Erythroblast (primary cell): Measurements from ENCODE around the gene SDF4.

Source experiments
- GATA1 ChIP-seq: IDR thresholded peaks from 2 replicates; pipeline ENCODE4 v1.6.1; 2011; ENCODE audit warnings: low read depth, mild to moderate bottlenecking, control low read depth, low read length, moderate library complexity
- POLR2A ChIP-seq: IDR thresholded peaks from 2 replicates; pipeline ENCODE4 v1.6.1; 2011; ENCODE audit warnings: mild to moderate bottlenecking, low read length

DNA sequence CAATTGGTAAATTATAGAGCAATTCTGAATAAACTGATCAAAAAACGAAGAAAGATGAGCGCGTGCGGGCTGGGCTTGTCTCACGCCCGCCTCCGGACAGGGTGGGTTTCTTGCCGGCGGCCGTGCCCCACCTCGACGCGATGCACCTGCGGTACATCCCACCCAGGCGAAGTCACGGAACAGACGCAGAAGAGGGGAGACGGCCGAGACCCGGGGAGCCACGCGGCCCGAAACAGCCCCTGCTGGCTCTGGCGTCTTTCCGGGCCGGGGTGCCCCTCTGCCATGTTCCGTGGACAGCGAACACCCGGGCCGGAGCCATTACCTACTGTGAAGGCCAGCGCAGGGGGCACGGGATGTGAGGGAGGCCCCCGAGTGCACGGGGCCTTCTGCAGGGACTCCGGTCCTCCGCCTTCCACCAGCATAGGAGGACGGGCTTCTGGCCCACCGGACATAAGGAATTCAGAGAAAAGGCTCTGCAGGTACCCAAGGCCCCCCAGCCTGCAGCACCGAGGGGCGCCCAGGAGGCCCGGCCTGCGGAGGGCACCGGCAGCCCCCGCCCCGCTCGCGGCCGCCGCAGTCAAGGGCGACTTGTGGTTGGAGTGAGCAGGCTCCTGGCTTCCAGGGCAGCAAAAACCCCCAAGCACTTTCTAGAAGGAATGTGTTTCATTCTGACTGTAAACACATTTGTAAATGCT lies 22.3 kb upstream of the SDF4 start:
- no peak for TF ChIP-seq POLR2A
- TF ChIP-seq GATA1: no peak
